GM06990 (cell line): Measurements from ENCODE around the gene ZMYM1.

ENCODE experiments used
- DNase-seq: peaks from one replicate; pipeline ENCODE4 v3.0.0-alpha.2; 2011; ENCODE audit not compliant: insufficient read length; ENCODE audit errors: extremely low read depth
- H3K27me3 ChIP-seq: replicated peaks from 2 replicates; pipeline ENCODE4 v1.6.0; 2011; ENCODE audit warnings: low read length; ENCODE audit not compliant: control insufficient read depth, insufficient read depth
- H3K36me3 ChIP-seq: 2 replicates; pipeline ENCODE4 v1.5.1; 2011; ENCODE audit warnings: low read length; ENCODE audit not compliant: control insufficient read depth, insufficient read depth
- H3K4me3 ChIP-seq: replicated peaks from 2 replicates; pipeline ENCODE4 v1.5.1; 2011; ENCODE audit warnings: low read depth, mild to moderate bottlenecking, control low read depth, low read length
- CTCF ChIP-seq: IDR thresholded peaks from 2 replicates; pipeline ENCODE4 v1.5.1; 2011; ENCODE audit warnings: low read length, control low read depth, mild to moderate bottlenecking, inconsistent platforms; ENCODE audit not compliant: insufficient read depth, poor library complexity, severe bottlenecking

The ZMYM1 gene

GRCh38 chr1:35085421-35085820 lies 6.2 kb downstream of the ZMYM1 start:
- Histone ChIP-seq H3K4me3 (no peak overlapping the region), H3K27me3 (no peaks in the 10 kb centered on the region), H3K36me3 (no peaks in the 10 kb centered on the region)
- DNase-seq = no peak
- TF ChIP-seq CTCF = no peak

DNA sequence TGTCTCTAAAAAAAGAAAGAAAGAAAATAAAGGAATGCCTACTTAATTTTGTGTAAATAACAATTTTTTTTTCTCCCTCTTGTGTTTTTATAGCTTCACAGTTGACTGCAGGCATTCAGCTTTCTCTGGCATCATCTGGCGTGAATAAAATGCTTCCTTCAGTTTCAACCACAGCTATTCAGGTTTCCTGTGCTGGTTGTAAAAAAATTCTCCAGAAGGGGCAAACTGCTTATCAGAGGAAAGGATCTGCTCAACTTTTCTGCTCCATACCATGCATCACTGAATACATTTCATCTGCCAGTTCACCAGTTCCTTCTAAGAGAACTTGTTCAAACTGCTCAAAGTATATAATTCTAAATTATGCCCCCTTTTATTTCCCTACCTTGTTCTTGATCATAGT lies 18.0 kb downstream of the ZMYM1 start:
- Histone ChIP-seq H3K36me3 (no peaks in the 10 kb centered on the region), H3K4me3 (no peak overlapping the region), H3K27me3 (no peaks in the 10 kb centered on the region)
- DNase-seq = no peak
- TF ChIP-seq CTCF = no peak

- no peak overlapping the region for H3K4me3 ChIP-seq
- TF ChIP-seq CTCF = no peak
- no peaks in the 10 kb centered on the region for H3K27me3 ChIP-seq
- H3K36me3 ChIP-seq = no peaks in the 10 kb centered on the region
- no peak for DNase-seq
These were observed 31.9 kb downstream of the ZMYM1 start for GRCh38 chr1:35111106-35111505.

DNA sequence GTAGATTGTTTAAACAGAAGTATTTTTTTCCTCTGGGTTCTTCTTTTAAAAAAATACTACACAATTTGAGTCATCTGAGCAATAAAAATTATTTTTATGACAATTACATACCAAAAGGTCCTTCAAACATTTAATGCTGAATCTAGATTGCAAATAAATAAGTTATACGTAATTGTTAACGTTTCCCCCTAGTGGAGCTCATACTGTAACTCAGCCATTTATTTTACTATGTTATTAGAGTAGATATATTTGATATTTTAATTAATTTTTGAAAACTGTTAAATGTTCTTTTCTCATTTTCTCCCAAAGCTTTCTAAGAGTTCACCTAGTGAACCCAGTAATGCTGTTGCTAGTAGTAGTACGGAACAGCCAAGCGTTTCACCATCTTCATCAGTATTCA lies 33.5 kb downstream of the ZMYM1 start:
- DNase-seq = no peak

DNA sequence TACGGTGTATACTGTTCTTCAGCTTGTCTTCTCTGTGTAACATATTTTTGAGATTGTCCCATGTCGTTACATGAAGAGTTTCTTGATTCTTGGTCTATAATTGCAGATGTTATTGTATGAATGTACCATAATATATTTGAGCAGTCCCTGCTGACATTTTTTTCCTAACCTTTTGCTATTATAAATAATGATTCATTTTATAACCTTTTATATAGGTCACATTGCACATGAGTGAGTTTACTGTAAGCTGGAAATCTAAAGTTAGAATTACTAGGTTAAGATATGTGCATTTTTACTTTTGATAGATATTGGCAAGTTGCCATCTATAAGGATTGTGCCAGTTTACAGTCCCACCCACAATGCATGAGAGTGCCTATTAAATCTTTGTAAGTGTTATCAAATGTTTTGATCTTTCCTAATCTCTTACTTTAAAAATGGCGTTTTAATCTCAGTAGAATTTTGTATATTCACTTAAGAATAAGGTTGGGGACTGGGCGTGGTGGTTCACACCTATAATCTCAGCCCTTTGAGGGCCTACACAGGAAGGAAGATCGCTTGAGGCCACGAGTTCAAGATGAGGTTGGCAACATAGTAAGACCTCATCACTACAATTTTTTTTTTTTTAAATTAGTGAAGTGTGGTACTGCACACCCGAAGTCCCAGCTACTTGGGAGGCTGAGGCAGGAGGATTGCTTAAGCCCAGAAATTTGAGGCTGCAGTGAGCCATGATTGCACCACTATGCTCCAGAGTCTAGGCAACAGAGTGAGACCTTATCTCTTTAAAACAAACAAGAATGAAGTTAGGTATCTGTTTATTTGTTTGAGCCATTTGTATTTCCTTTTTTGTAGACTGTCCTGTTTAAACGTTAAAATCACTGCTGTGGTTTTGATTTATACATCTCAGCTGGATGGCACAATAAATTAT lies 36.5 kb downstream of the ZMYM1 start:
- TF ChIP-seq CTCF = no peak
- H3K36me3 ChIP-seq = no peaks in the 10 kb centered on the region
- DNase-seq = no peak
- H3K4me3 ChIP-seq = no peak overlapping the region
- H3K27me3 ChIP-seq = no peaks in the 10 kb centered on the region

More for the DNA sequence above, 33.5 kb downstream of the ZMYM1 start:
- Histone ChIP-seq H3K36me3 (no peaks in the 10 kb centered on the region), H3K4me3 (no peak overlapping the region), H3K27me3 (no peaks in the 10 kb centered on the region)
- TF ChIP-seq CTCF = peak; percentile 7
